AG09309 (cell line): ENCODE results near the gene STIMATE.

Source experiments
- DNase-seq: peaks from one replicate; pipeline ENCODE4 v3.0.0-alpha.2; 2010; ENCODE audit warnings: low read depth
- H3K4me3 ChIP-seq: 2 replicates; pipeline ENCODE4 v1.5.1; 2011; ENCODE audit warnings: mild to moderate bottlenecking, low read depth, low read length, moderate library complexity; ENCODE audit not compliant: control insufficient read depth
- CTCF ChIP-seq: IDR thresholded peaks from 2 replicates; pipeline ENCODE4 v1.5.1; 2011; ENCODE audit warnings: mild to moderate bottlenecking, low read depth, low read length, inconsistent platforms; ENCODE audit not compliant: insufficient read depth, control insufficient read depth; ENCODE audit errors: missing control alignments

STIMATE gene

GRCh38 chr3:52795298-52795900 lies 101.9 kb downstream of the STIMATE start:
- DNase-seq, result no peak
- TF ChIP-seq CTCF, result no peak
- H3K4me3 ChIP-seq, result no peak overlapping the region

- TF ChIP-seq CTCF, result no peak
- H3K4me3 ChIP-seq, result no peak within 1 kb of the TSS
- no peak for DNase-seq
Observed at GRCh38 chr3:52794612-52795099, 102.7 kb downstream of the STIMATE start, which contains the start of gene ITIH3. Gene ITIH3 (plus strand): TSS chr3:52794796. CDS start chr3:52794804, 8 bp downstream.

- no peak for TF ChIP-seq CTCF
- H3K4me3 ChIP-seq, result no peak overlapping the region
- no peak for DNase-seq
Observed at GRCh38 chr3:52793702-52794611, 103.4 kb downstream of the STIMATE start.

- DNase-seq, result peak; percentile 7
- TF ChIP-seq CTCF, result no peak
Observed at GRCh38 chr3:52792961-52793695, 104.2 kb downstream of the STIMATE start.

GRCh38 chr3:52792413-52792812 lies 104.9 kb downstream of the STIMATE start:
- no peak overlapping the region for H3K4me3 ChIP-seq
- TF ChIP-seq CTCF, result no peak
- DNase-seq, result no peak

More at GRCh38 chr3:52792961-52793695, 104.2 kb downstream of the STIMATE start:
- no peak overlapping the region for H3K4me3 ChIP-seq

GRCh38 chr3:52791928-52792327 lies 105.4 kb downstream of the STIMATE start:
- H3K4me3 ChIP-seq, result no peak overlapping the region
- TF ChIP-seq CTCF, result no peak
- DNase-seq, result no peak
